ENCODE results near the gene AHDC1. TPM values are rescaled to one million over a fixed set of nuclear protein-coding genes. Genes with fewer than 3 reads are reported as not detected.

Gene AHDC1
- total and polyA plus RNA-seq, 9 of the 15 experiments (the other 6 are each of a cell fraction or from before 2014, with no cell fraction given) = 0.21 to 36.4 (median 4.7) TPM

DNA sequence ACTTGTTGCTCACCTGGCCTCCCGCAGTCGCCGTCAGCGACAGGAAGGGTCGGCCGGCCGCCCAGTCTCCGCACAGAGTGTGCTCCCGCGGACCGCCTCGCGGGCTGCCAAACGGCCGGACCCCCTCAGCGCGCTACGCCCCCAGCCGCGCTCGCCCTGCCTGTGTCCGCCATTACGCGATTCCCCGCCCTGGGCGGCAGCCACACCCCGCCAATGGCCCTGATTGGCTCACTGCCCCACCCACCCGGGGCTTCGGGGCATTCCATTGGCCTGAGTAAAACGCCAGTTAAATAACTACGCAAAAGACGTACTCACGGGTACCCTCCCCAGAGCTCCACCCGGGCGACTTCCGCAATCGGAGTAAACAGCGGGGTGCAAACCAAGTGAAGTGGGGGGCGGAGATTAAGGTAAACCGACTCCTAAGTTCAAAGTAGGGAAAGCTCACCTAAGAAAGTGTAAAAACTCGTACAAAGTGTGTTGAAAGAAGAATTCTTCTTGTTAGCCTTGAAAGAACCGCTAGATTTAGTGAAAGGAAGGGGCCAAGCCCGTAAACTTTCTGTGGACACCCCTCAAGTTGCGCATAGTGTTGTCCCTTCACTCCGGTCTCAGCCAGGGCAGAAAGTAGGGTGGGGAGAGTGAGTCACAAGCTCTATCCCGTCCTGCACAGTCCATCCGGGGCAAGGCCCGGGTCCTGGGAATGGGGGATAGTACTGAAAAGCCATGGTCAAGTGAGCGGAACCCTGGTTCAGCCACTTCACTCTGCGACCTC is 113.8 kb downstream of the AHDC1 start, which contains the start of gene WASF2 (continued):
- TF ChIP-seq, protein P1, sequence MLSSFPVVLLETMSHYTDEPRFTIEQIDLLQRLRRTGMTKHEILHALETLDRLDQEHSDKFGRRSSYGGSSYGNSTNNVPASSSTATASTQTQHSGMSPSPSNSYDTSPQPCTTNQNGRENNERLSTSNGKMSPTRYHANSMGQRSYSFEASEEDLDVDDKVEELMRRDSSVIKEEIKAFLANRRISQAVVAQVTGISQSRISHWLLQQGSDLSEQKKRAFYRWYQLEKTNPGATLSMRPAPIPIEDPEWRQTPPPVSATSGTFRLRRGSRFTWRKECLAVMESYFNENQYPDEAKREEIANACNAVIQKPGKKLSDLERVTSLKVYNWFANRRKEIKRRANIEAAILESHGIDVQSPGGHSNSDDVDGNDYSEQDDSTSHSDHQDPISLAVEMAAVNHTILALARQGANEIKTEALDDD (IDR thresholded peaks at IDR 0.05) = no peak
- TF ChIP-seq POLR2H (tag; IDR thresholded peaks at IDR 0.05; ENCODE audit: low read depth) (peak; percentile 84), NFIC (IDR thresholded peaks at IDR 0.05) (peak; percentile 40), SNIP1 (IDR thresholded peaks at IDR 0.05; ENCODE audit: low read depth) (no peak), THRAP3 (IDR thresholded peaks at IDR 0.05; ENCODE audit: borderline replicate concordance) (no peak), YBX1 (IDR thresholded peaks at IDR 0.05) (no peak), SMAD3 (CRISPR knock-in tag; conservative IDR thresholded peaks at IDR 0.05) (no peak), EGR1 (conservative IDR thresholded peaks at IDR 0.05) (peak; percentile 91), GATAD2A (IDR thresholded peaks at IDR 0.05) (0 out of 2 replicates have a peak, but pooled peaks have one; percentile 75), ETS2 (tag; IDR thresholded peaks at IDR 0.05; ENCODE audit: borderline replicate concordance, poor library complexity, severe bottlenecking) (no peak), ZNF583 (CRISPR knock-in tag; IDR thresholded peaks at IDR 0.05) (peak; percentile 81; the same call in 1 of the 2 replicates), ZNF444 (CRISPR knock-in tag; IDR thresholded peaks at IDR 0.05) (no peak), KDM2B (CRISPR knock-in tag; IDR thresholded peaks at IDR 0.05) (peak; percentile 33; the same call in 1 of the 2 replicates), ATF7 (IDR thresholded peaks at IDR 0.05) (peak; percentile 100), GTF2F1 (IDR thresholded peaks at IDR 0.05; ENCODE audit: low read depth, low read length) (peak; percentile 62; the same call in 1 of the 2 replicates), GABPA (tag; conservative IDR thresholded peaks at IDR 0.05; ENCODE audit: low read depth) (peak; percentile 69), GTF2E2 (tag; IDR thresholded peaks at IDR 0.05) (peak; percentile 76; the same call in 1 of the 2 replicates), ZNF644 (tag; IDR thresholded peaks at IDR 0.05; ENCODE audit: low read depth) (no peak), NR2F6 (CRISPR knock-in tag; IDR thresholded peaks at IDR 0.05) (no peak), NONO (IDR thresholded peaks at IDR 0.05; ENCODE audit: low read depth in 2 of 2, low read length in 1 of 2) (peak; percentile 86 to 100), ERF (CRISPR knock-in tag; IDR thresholded peaks at IDR 0.05) (peak; percentile 86; the same call in 1 of the 2 replicates), ZFP30 (CRISPR knock-in tag; IDR thresholded peaks at IDR 0.05; ENCODE audit: borderline replicate concordance) (no peak)
- TF ChIP-seq, protein P2, sequence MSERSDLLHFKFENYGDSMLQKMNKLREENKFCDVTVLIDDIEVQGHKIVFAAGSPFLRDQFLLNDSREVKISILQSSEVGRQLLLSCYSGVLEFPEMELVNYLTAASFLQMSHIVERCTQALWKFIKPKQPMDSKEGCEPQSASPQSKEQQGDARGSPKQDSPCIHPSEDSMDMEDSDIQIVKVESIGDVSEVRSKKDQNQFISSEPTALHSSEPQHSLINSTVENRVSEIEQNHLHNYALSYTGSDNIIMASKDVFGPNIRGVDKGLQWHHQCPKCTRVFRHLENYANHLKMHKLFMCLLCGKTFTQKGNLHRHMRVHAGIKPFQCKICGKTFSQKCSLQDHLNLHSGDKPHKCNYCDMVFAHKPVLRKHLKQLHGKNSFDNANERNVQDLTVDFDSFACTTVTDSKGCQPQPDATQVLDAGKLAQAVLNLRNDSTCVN (CRISPR knock-in tag; IDR thresholded peaks at IDR 0.05) = no peak
- TF ChIP-seq, protein P3, sequence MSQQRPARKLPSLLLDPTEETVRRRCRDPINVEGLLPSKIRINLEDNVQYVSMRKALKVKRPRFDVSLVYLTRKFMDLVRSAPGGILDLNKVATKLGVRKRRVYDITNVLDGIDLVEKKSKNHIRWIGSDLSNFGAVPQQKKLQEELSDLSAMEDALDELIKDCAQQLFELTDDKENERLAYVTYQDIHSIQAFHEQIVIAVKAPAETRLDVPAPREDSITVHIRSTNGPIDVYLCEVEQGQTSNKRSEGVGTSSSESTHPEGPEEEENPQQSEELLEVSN (IDR thresholded peaks at IDR 0.05; ENCODE audit: borderline replicate concordance in 1 of 2, extremely low read depth in 1 of 2, insufficient read depth in 1 of 2, insufficient read length in 1 of 2, low read depth in 1 of 2, low read length in 1 of 2, poor library complexity in 1 of 2, severe bottlenecking in 1 of 2) = peak in 1 of 2 experiments; percentile 62
- TF ChIP-seq, protein P4, sequence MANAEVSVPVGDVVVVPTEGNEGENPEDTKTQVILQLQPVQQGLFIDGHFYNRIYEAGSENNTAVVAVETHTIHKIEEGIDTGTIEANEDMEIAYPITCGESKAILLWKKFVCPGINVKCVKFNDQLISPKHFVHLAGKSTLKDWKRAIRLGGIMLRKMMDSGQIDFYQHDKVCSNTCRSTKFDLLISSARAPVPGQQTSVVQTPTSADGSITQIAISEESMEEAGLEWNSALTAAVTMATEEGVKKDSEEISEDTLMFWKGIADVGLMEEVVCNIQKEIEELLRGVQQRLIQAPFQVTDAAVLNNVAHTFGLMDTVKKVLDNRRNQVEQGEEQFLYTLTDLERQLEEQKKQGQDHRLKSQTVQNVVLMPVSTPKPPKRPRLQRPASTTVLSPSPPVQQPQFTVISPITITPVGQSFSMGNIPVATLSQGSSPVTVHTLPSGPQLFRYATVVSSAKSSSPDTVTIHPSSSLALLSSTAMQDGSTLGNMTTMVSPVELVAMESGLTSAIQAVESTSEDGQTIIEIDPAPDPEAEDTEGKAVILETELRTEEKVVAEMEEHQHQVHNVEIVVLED (CRISPR knock-in tag; IDR thresholded peaks at IDR 0.05) = peak; percentile 47; the same call in 1 of the 2 replicates

Data from K562 (cell line).